GM19397 (cell line): ENCODE results near the gene RIBC1.
"Not testable (repeated sequence)": the region's sequence is repeated elsewhere in the genome, so short reads cannot be mapped to it uniquely, and the experiment has no call there.

ENCODE experiments used
- ATAC-seq: cut with Tn5 transposase; IDR thresholded peaks from one replicate; pipeline ENCODE4 v1.9.1; 2021; ENCODE audit warnings: mild to moderate bottlenecking, moderate library complexity; ENCODE audit not compliant: unreplicated experiment

RIBC1 gene

DNA sequence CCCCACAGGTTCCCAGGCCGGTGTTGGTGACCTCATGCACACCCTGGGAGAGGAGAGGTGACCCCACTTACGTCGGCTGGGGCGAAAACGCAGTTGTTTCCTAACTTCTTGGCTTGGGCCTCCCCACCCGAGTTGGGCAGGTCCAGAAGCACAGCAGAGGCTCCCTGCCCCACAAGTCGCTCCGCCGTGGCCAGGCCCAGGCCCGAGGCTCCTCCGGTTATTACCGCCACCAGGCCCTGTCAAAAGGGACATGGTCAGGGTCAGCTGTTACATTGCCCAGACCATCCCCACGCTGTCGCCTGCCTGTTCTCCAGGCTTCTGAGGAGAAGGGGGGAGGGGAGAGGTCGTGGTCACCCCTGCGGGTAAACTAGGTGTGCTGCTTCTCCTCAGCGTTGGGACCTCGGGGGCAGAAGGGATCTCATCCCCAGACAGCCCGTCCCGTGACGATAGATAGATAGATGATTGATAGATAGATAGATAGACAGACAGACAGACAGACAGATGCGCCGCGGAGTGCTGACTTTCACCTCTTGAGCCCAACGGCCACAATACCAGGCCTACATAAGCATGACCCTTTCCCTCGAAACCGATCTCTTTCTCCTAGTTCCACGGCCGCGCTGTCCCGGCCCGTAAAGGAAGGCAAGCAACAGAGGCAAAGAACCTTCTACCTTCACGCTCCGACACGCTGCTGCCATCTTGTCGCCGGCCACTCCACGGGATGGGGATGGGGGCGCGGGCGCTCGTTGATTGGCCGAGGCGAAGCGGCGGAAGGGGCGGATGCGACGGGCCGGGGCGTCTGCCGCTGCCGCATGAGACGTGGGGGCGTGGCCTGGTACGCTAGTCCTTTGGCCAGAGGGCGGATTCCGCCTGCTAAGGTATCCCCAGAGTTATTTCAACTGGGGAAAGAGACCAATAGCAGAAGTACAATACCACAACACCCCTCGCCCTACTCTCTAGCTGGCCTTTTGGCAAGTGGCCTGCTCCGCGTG lies 11.3 kb downstream of the RIBC1 start, which contains the start of gene HSD17B10:
HSD17B10 (minus strand) TSS at position 720 of the 989 bp plus-strand sequence; CDS start at position 695, 25 bp downstream.
- peak; percentile 97 for ATAC-seq

DNA sequence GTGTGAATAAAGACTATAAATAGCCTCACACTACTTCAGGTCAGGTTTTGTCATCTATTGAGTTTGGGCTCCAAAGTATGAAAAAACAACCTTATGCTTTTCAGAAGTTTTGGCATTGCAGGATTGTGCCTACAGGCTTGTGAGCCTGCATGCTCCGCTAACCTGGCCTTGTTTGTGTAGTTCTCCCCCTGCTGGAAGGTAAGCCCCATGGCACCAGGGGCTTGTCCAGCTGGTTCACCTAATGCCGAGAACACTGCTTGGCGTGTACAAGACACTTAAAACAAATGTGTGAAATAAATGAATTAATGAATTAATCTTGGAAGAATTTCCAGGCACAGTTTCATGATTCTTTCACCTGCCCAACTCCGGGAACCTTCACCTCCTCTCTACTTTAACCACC lies 13.3 kb downstream of the RIBC1 start:
- ATAC-seq = peak; percentile 58

DNA sequence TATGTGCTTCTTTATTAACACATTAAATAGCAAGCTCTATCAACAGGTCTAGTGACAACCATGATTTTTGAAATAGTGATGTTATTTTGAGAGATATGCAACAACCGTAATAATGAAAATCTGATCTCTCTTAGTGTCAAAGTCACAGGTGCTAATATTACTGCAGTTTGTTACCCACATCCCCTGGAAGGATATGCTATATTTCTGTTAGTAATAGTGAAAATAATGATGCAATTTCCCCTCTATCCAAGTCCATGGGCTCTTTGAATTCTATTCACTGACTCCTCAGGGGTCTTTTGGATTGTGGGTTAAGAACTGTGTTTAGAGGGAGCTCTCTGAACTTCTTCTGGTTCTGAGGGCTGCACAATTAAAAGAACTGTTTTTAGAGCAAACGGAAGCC lies 14.5 kb downstream of the RIBC1 start:
- no peak for ATAC-seq

DNA sequence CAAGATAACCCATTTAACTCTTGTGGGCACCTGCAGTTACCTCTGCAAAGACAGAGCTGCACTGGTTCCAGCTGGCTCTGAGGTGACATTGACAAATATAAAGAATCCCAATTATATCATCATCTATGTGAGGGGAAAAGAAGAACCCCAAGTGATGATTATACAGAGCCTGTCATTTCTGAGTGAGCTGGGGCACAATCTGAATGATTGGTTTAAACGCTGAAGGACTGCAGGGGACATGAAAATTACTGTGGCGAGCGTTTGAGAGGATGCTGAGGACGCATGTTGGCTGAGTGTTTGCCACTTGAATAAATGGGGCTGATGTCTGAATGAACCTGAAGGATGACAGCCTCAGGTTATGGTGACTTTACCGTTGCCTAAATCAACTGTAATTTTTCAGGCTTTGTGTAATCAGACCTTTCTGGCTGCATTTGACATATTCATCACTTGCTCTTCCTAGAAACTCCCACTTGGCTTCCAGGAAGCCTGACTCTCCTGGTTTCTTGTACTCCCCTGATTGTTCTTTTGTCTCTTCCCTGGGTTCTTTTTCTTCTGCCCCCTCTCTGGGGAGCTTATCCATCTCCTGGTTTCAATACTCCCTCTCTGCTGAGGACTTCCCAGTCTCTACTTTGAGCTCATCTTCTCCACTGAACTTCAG lies 15.6 kb downstream of the RIBC1 start:
- no peak for ATAC-seq

DNA sequence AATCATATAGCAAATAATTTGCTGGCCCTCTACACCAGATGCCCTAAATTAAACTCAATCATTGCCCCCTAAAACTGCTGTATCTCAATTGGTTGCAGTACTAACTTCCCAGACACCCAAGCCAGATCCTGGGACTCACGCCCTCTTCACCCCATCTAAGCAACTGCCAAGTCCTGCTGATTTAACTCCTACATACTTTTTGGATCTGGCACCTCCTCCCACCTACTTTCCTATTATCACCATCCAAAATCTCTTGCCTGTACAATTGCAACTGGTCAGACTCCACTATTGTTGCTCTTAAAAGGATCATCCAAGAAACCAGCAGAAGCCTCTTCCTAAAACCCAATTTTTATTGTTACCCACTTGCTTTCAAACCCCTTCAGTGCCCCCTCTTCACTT lies 16.2 kb downstream of the RIBC1 start:
- no peak for ATAC-seq

DNA sequence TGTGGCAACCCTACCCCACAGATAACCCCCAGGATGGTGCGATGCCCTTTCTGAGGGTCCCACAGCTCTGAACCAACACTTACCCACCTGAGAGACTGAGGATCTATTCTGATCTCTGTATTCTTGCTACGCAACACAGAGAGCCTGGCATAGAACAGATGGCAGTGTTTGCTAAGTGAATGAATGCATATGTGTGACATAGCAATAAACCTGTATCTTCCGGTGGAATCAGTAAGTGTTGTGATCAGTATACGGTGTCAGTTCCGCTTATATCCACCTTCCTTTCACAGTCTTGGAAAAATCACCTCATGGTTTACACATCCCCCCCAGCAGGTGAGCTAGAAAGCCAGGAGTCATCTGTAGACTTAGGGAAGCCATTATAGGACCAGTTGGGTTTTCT lies 17.4 kb downstream of the RIBC1 start:
- ATAC-seq = no peak

DNA sequence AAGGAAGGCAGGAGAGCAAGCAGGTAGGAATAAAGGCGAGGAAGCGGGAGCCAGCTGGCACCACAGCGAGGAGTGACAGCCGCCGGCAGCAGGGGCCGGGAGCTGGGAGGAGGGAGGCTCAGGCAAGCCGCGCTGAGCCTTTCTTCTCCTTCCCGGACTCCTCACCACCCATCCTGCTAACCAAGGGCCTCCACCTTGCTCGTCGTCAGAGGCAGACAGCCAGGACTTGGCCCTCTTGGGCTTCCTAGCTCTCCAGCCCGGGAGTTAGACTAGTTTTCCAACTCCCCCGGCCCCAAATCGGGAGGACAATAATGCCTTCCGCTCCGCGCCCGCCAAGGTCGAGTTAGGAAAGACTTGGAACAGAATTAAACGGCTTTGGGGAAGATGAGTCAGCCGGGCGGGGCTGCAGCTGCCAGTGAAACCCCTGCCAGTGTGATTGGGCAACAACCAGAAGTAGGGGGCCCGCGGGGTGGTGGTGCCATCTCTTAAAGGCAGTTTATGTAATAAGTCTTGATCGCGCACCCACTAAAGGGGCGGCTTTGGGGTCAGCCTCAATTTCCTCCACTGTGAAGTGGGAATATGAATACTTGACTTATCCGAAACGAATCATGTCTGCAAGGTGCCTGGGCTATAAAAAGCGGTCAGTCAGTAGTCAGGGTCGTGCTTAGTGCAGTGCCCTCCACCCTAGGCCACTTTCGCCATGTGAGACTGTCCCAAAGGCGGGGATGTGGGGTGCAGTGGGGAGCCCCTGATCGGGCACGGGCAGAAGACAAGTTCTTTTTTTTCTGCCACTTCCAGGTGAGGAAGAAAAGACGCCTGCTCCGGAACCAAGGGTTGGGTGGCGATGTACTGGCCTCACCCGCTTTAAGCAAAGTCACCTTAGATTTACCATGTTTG lies 18.2 kb downstream of the RIBC1 start:
- ATAC-seq = no peak

DNA sequence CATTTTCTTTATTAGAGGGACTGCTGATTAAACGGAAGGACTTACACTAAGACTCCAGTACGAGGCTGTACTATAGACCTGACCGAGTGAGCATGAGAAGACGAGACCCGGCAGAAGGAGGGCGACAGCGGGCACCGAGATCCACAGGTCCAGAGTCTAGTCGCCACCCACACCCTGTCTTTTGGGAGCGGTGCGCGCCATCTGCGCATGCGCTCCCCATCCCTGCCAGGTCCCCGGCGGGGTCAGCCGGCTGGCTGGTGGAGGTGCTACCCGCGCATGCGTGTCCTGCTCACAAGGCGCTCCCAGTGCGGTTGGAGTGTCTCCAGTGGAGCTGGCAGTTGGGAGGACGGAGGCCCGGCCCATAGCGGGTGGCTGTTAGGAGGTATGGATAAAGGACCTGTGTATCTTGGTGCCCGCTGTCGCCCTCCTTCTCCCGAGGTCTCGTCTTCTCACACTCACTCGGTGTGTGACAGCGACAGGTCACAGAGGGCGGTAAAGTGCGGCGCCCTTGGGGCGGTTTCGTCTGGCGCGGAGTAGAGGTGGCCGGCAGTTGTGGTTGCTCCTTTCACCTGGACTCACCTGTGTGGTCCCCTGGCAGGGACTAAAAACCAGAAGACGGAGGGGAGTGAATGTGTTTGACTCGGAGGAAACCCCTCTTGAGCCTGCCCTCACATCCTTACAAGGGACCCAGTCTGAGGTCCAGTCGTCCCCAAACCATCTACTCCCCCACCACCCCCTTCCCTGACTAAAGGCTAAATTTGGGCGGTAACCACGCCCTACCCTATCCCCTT lies 19.1 kb downstream of the RIBC1 start:
- ATAC-seq = peak; percentile 82

DNA sequence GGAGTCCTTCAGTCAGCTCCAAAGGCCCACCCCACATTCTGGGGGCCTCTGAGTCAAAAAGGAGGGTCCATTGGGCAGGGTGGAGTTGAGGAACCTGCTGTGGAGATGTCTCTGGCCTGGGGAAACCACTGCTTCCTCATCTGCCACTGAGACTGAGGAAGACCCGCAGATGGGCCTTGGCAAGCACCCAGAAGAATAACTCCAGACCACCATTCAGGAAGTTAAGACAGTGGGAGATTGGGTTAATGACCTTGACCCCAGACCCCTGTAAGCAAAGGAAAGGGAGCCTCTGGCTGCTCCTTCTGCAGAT lies 19.6 kb downstream of the RIBC1 start:
- no peak for ATAC-seq

DNA sequence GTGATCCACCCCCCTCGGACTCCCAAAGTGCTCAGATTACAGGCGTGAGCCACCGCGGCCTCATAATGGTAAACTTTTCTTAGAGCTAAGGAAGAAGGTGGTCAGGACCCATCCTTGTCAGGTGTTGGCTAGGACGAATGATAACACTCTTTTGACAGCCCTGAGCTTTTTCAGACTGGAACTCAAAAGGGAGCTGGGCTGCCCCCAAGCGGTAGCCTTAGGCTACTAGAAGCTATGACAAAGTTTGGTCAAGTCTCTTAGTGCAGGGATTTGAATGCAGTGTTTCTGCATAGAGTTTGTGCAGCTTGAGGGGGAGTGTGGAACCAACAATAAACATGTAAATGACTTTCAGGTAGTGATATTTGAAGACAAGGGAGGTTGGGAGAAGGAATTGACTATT lies 23.3 kb downstream of the RIBC1 start:
- ATAC-seq = no peak

DNA sequence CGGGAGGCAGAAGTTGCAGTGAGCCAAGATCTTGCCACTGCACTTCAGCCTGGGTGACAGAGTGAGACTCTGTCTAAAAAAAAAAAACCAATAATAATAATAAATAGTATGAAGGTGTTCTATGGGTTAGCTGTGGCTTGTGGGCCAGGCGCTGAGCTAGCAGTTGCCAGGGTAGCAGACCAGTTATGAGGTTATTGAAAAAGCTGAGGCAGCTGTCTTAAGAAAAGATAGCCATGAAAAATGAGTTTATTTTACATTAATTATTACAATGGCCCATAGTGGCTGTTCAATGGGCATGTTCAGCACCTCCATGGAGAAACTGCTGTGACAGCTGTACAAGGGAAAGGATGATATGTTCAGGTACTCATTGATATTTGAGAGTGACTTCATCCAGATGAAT lies 24.8 kb downstream of the RIBC1 start:
- no peak for ATAC-seq

DNA sequence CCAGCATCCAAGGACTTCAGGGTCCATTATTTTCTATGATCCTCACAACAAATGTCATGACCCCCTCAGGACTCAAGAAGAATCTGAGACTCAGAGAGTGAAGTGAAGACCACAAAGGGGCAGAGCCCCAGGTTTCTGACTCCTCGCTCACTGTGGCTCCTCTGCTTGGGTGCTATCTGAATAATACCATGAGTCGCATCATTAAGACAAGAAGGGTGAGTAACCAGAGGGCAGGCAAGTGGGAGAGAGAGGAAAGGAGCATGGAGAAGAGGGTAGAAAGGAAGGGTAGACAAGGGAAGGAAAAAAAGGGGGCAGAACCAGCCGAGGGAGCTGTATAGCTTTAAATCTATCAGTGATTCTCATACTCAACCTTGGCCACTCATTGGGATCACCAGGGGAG lies 27.0 kb downstream of the RIBC1 start:
- no peak for ATAC-seq

DNA sequence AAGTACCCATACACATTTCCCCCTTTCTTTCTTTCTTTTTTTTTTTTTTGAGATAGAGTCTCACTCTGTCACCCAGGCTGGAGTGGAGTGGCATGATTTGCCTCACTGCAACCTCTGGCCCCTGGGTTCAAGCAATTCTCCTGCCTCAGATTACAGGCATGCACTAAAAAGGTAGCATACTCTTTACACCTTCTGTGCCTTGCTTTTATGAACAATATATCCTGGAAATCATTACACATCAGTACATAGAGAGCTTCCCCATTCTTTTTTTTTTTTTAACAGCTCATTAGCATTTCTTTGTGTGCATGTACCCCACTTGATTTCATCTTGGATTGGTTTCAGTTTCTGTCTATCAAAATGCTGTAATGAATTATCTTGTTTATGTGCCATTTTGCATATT lies 30.1 kb downstream of the RIBC1 start:
- ATAC-seq = no peak

DNA sequence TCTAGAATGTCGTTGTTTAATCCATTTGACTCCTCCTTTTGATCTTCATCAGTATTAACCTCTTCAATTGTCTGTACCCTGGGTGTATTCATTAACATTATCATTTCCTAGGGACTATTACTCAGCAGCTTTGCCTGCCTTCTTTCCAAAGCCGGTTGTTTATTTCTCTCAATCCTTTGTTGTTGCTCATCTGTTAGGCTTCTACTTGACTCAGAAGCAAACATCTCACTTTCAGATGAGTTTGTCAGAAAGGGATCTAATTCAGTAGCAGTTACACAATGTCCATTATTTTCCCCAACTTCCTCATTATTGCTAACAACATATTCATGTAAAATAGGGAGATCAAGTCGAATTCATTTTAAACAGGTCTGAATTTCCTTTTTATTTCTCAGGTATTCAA lies 33.6 kb downstream of the RIBC1 start:
- no peak for ATAC-seq

DNA sequence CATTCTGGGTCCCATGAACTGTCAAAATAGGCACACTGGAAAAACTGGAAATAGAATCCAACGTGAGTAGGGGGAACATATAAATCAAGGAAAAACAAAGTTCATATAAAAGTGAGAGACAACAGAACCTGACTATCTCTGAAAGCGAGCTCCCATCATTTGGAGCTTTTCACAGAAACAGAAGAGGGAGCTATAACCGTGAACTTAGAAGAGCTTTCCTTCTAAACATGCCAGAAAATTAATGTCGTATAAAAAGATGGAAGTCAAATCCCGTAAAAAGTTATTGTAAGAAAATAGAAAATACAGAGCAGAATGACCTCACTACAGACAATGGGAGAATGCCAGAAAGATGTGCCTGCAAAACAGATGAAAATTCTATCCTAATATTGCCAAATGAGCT lies 35.4 kb downstream of the RIBC1 start:
- no peak for ATAC-seq

DNA sequence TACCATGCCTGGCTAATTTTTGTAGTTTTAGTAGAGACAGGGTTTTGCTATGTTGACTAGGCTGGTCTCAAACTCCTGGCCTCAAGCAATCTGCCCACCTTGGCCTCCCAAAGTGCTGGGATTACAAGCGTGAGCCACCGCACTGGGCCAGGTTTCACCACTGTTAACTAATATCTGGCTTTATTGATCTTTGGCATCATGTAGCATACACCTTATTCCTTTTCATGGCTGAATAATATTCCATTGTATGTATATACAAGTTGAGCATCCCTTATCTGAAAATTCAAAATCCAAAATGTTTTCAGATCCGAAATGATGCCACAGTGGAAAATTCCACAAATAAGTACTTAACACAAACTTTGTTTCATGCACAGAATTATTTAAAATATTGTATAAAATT lies 46.0 kb downstream of the RIBC1 start:
- not testable (repeated sequence) for ATAC-seq

DNA sequence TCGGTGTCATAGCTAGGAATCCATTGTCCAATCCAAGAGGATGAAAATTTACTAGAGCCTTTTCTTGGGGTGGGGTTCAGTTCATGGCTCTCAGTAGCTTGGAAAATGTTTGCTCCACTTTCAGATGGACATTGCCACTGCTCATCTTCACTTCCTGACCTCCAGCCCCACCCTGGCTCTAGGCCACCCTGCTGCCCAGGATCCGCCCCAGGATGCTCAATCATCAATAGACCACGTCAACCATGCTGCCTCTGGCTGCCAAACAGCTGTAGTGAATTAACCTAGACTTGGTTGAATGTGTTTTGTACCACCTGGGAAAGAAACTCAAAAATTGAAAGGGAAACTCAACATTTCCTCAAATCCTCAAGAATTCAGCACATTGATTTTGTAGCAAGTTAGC lies 48.7 kb downstream of the RIBC1 start:
- no peak for ATAC-seq

DNA sequence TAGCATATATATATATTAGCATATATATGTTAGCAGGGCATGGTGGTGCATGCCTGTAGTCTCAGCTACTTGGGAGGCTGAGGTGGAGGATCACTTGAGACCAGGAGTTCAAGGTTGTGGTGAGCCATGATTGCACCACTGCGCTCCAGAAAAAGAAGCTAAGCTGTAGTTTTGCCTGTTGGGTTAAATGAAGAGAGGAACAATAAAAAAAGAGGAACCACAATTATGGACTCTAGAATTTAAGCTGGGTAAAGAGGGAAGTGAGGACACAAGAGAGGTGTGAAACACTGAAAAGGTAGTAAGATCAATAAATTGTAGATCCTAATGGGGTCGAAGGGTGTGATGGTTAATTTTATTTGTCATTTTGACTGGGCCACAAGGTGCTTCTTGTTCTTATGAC lies 52.0 kb downstream of the RIBC1 start:
- ATAC-seq = no peak

DNA sequence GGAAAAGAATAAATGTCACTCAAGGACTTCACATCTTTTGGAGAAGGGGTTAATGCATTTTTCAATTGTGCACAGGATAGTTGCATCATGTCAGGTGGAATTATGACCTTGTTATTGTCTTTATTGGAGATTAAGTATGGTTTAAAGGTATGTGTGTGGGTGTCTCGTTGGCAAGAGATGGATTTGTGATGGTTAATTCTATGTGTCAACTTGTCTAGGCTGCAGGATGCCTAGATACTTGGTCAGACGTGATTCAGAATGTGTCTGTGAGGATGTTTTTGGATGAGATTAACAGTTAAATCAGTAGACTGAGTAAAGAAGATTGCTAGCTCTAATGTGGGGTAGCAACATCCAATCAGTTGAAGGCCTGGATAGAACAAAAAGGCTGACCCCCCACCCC lies 53.7 kb downstream of the RIBC1 start:
- ATAC-seq = no peak

DNA sequence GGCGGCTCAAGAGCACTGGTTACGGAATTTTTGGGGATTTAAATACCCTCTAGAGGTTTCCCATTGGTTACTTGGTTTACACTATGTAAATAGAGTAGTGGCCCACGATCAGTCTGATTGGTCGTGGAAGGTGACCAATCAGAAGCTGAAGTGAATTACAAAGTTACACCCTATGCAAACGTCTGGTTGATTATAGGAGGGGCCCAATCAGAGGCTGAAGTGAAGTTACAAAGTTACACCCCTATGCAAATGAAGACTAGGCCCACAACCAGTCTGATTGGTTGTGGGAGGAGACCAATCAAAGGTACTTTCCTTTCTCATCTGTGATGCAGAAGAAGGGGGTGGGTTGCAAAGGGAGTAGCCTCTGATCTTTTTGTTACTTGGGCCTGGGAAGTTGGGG lies 56.6 kb downstream of the RIBC1 start:
- no peak for ATAC-seq
